HL-60 (cell line): ENCODE results near the gene TMEM18.

Source experiments
- DNase-seq, 2 experiments: peaks; one replicate each; pipeline ENCODE4 v3.0.0-alpha.2; 2010 to 2020; ENCODE audit warnings: low read depth in 1 of 2, low spot score in 1 of 2
- H3K27ac ChIP-seq: fragments of 250-450 bp; sonication (Bioruptor Pico); replicated peaks from 2 replicates; pipeline ENCODE4 v1.5.1; 2020; ENCODE audit warnings: mild to moderate bottlenecking, moderate library complexity
- H3K27me3 ChIP-seq: fragments of 250-450 bp; sonication (Bioruptor Pico); 2 replicates; pipeline ENCODE4 v1.5.1; 2021; ENCODE audit warnings: mild to moderate bottlenecking, moderate library complexity; ENCODE audit not compliant: insufficient read depth, poor library complexity, severe bottlenecking
- H3K4me3 ChIP-seq: replicated peaks from 2 replicates; pipeline ENCODE4 v1.5.1; 2011; ENCODE audit warnings: mild to moderate bottlenecking, control low read depth, low read length; ENCODE audit not compliant: insufficient read depth
- CTCF ChIP-seq: IDR thresholded peaks from one replicate; pipeline ENCODE4 v1.5.1; 2011; ENCODE audit warnings: low read length, control low read depth, inconsistent platforms; ENCODE audit not compliant: insufficient read depth
- GABPA ChIP-seq: IDR thresholded peaks from 2 replicates; pipeline ENCODE4 v1.6.1; 2012; ENCODE audit warnings: low read depth
- POLR2AphosphoS5 ChIP-seq: IDR thresholded peaks from 2 replicates; pipeline ENCODE4 v1.6.1; 2012; ENCODE audit warnings: low read depth
- REST ChIP-seq: IDR thresholded peaks from 2 replicates; pipeline ENCODE4 v1.6.1; 2012; ENCODE audit warnings: low read depth; ENCODE audit not compliant: insufficient replicate concordance
- SPI1 ChIP-seq: IDR thresholded peaks from 2 replicates; pipeline ENCODE4 v1.6.1; 2012; ENCODE audit warnings: low read depth, mild to moderate bottlenecking, borderline replicate concordance

The TMEM18 gene

GRCh38 chr2:696463-696862 lies 19.3 kb upstream of the TMEM18 start:
- TF ChIP-seq CTCF = no peak
- TF ChIP-seq SPI1 = no peak
- TF ChIP-seq POLR2AphosphoS5 = no peak
- TF ChIP-seq GABPA = no peak
- no peak for TF ChIP-seq REST
- no peak for DNase-seq
- H3K27ac ChIP-seq = no peak overlapping the region
- H3K4me3 ChIP-seq = no peak overlapping the region
- H3K27me3 ChIP-seq = no peaks in the 10 kb centered on the region

- Histone ChIP-seq H3K27me3 (no peaks in the 10 kb centered on the region), H3K27ac (no peak overlapping the region), H3K4me3 (no peak overlapping the region)
- TF ChIP-seq SPI1 = no peak
- TF ChIP-seq POLR2AphosphoS5 = no peak
- no peak for TF ChIP-seq CTCF
- no peak for TF ChIP-seq REST
- TF ChIP-seq GABPA = no peak
- DNase-seq = no peak
These were observed 17.8 kb upstream of the TMEM18 start for GRCh38 chr2:694906-695510.

- TF ChIP-seq SPI1 (no peak), GABPA (no peak), CTCF (no peak), POLR2AphosphoS5 (no peak), REST (no peak)
- H3K27ac ChIP-seq = no peak overlapping the region
- DNase-seq = no peak
- no peaks in the 10 kb centered on the region for H3K27me3 ChIP-seq
- no peak overlapping the region for H3K4me3 ChIP-seq
These were observed 17.0 kb upstream of the TMEM18 start for GRCh38 chr2:694174-694573.
